Heart right ventricle (tissue), 16 donors: ENCODE data around the gene STX1B. TPM values are rescaled to one million over a fixed set of nuclear protein-coding genes. Genes with fewer than 3 reads are reported as not detected.

Source experiments
- ATAC-seq, 8 donors: fragments of 200-7000 bp; cut with Tn5 transposase; one replicate each; pipeline ENCODE4 v1.9.1; 2020; ENCODE audit warnings: mild to moderate bottlenecking in 8 of 8, moderate library complexity in 8 of 8, moderate number of reproducible peaks in 1 of 8
- DNase-seq, 2 donors: peaks; one replicate each; pipeline ENCODE4 v3.0.0-alpha.2; 2020
- H3K27ac ChIP-seq, 10 donors: fragments of 200-600 bp; sonication (generic) in 2 of 10; one replicate each; pipeline versions ENCODE4 v1.5.0 to v1.8.0; 2020 to 2022; ENCODE audit warnings: mild to moderate bottlenecking in 3 of 10
- H3K27me3 ChIP-seq, 7 donors: fragments of 200-600 bp; one replicate each; pipeline ENCODE4 v1.8.0; 2021 to 2022; ENCODE audit warnings: mild to moderate bottlenecking in 2 of 7
- H3K36me3 ChIP-seq, 9 donors: fragments of 200-600 bp; sonication (generic) in 1 of 9; one replicate each; pipeline versions ENCODE4 v1.5.0 to v1.8.0; 2020 to 2022; ENCODE audit warnings: mild to moderate bottlenecking in 2 of 9
- H3K4me1 ChIP-seq, 9 donors: fragments of 200-600 bp; sonication (generic) in 1 of 9; one replicate each; pipeline versions ENCODE4 v1.5.0 to v1.8.0; 2020 to 2022; ENCODE audit warnings: mild to moderate bottlenecking in 4 of 9
- H3K4me3 ChIP-seq, 10 donors: fragments of 200-600 bp; sonication (generic) in 2 of 10; one replicate each; pipeline versions ENCODE4 v1.5.0 to v1.8.0; 2020 to 2022; ENCODE audit warnings: mild to moderate bottlenecking in 7 of 10, moderate library complexity in 2 of 10
- H3K9me3 ChIP-seq, 11 donors: fragments of 200-600 bp in 10 of 11; sonication (generic) in 2 of 11; one replicate each; pipeline versions ENCODE4 v1.5.0 to v1.8.0; 2013 to 2022; ENCODE audit warnings: mild to moderate bottlenecking in 2 of 11, control low read depth in 1 of 11, moderate library complexity in 1 of 11
- CTCF ChIP-seq, 9 donors: fragments of 200-600 bp; sonication (generic) in 2 of 9; IDR thresholded peaks; one replicate each; pipeline versions ENCODE4 v1.5.0 to v1.8.0; 2021 to 2022; ENCODE audit warnings: antibody characterized with exemption in 9 of 9, mild to moderate bottlenecking in 5 of 9, moderate library complexity in 1 of 9
- WGBS, 2 donors: extraction: QIAGEN DNeasy Blood & Tissue Kit; methylation state at CpG; one replicate each; pipeline ENCODE4 v1.1.7; 2013; ENCODE audit warnings: inconsistent platforms in 1 of 2; 5-methylcytosine and 5-hydroxymethylcytosine counted together
- intact Hi-C, 10 donors: fragments of 100-400 bp; cut with DNase I; formaldehyde crosslinking; loops; one replicate each; pipeline versions ENCODE4 v1.11.1 to v1.14.2; 2022
- polyA plus RNA-seq, 2 donors: library from polyadenylated mRNA; stranded (reverse); fragments of 200-250 nt; gene quantifications; one replicate each; pipeline ENCODE4 v1.2.3, GENCODE V29; 2013
- total RNA-seq, 10 donors: library from RNA; stranded (reverse); fragmentation: NEBNext Ultra II Directional in 3 of 10; extraction: Animal tissue kit (Norgen Biotek cat#: 25700) in 3 of 10; gene quantifications; one replicate each; pipeline versions ENCODE4 v1.2.1 to v1.2.4, GENCODE V29; 2021 to 2023
- donor health status: Arrhythmogenic right ventricular cardiomyopathy.
- donor health status: ischemic (EF 13 %, LVEDD 7.1; RV severe dilation, severe dysfunction).
- donor health status: healthy with polysubstance abuse.
- donor health status: DM: no; HTN: yes; CAD: no.
- donor health status: DM: no; HTN: no; CAD: no.
- donor health status: ischemic (EF 25% LVEDD 6.9; RV normal size, moderate dysfunction).
- donor health status: ischemic (EF 25% LVEDD 5.7; RV mildly dilated, moderate dysfunction).
- donor health status: healthy.
- donor health status: DM: yes; HTN: yes; CAD: no.
- donor health status: Ischemic cardiomyopathy.
- donor health status: ischemic (EF 35%, LVEDD 5.7; RV mildly dilated, moderate dysfunction).
- donor health status: nonischemic (EF 11% LVEDD 7.7; RV severe dilation, severe dysfunction).
- donor health status: DM: yes; HTN: yes; CAD: no.
- donor health status: PGD.
- donor health status: ischemic (EF 29% LVEDD 5.4; RV normal size, mild dysfunction).
- donor health status: nonischemic (EF 23%, LVEDD 6.1; RV moderate dilation, normal function).

The STX1B gene
- total and polyA plus RNA-seq, 12 donors: 0.07 to 2.3 (median 0.90) TPM

GRCh38 chr16:30986129-30986991, 24.1 kb downstream of the STX1B start:
- no peaks in the 10 kb centered on the region for H3K9me3 ChIP-seq
- intact Hi-C loops: loop anchor here in 9 of 10 donors (5.0 to 10.0 kb wide), 14 partner anchors 41 to 888 kb away; partner anchors contain the start of genes STX4 (in 3 of the 9), ZNF646 (in 3 of the 9), ZNF668 (in 3 of the 9) and ZNF843 (in 3 of the 9)
- TF ChIP-seq CTCF (IDR thresholded peaks at IDR 0.05): no peak
- peaks cover 0 to 55% (median 3%) of the 10 kb centered on the region in 9 donors for H3K36me3 ChIP-seq
- no peak overlapping the region for H3K4me3 ChIP-seq
- H3K27ac ChIP-seq: peak overlapping the region in 5 of 10 donors; percentile 64 to 81 (median 74)
- ATAC-seq (no peak), DNase-seq (no peak)
- H3K4me1 ChIP-seq: peaks cover 8 to 20% (median 14%) of the 10 kb centered on the region in 9 donors
- no peaks in the 10 kb centered on the region for H3K27me3 ChIP-seq
- WGBS, 2 donors: 90 to 95% methylated on average over 29 of the region's 29 CpGs

- Histone ChIP-seq H3K27ac (peak overlapping the region in 8 of 10 donors; percentile 37 to 82 (median 72)), H3K36me3 (peaks cover 0 to 63% (median 5%) of the 10 kb centered on the region in 9 donors), H3K4me3 (peak overlapping the region; percentile 12 to 64 (median 58)), H3K27me3 (no peaks in the 10 kb centered on the region), H3K4me1 (peaks cover 8 to 20% (median 14%) of the 10 kb centered on the region in 9 donors), H3K9me3 (no peaks in the 10 kb centered on the region)
- ATAC-seq: peak; percentile 7 to 54 (median 26)
- WGBS, 2 donors: 59 to 63% methylated on average over 20 of the region's 20 CpGs
- DNase-seq: no peak
- TF ChIP-seq CTCF (IDR thresholded peaks at IDR 0.05): no peak
- intact Hi-C loops: loop anchor here in 9 of 10 donors (1.0 to 10.0 kb wide), 21 partner anchors 42 to 889 kb away; partner anchors contain the start of genes ZNF843 (in 7 of the 9), STX4 (in 3 of the 9), ZNF646 (in 3 of the 9) and ZNF668 (in 3 of the 9)
These were observed 24.9 kb downstream of the STX1B start for GRCh38 chr16:30985401-30986128.

GRCh38 chr16:30984669-30985400, 25.6 kb downstream of the STX1B start, which contains the start of gene HSD3B7:
Gene HSD3B7, plus strand, starts transcription at chr16:30985207. Its CDS starts 452 bp downstream, at chr16:30985659.
- Histone ChIP-seq H3K27ac (peak within 1 kb of the TSS in 8 of 10 donors; percentile 37 to 82 (median 72)), H3K4me1 (peaks cover 8 to 20% (median 14%) of the 10 kb centered on the region in 9 donors), H3K9me3 (no peaks in the 10 kb centered on the region), H3K4me3 (peak within 1 kb of the TSS; percentile 12 to 64 (median 58)), H3K27me3 (no peaks in the 10 kb centered on the region), H3K36me3 (peaks cover 0 to 71% (median 5%) of the 10 kb centered on the region in 9 donors)
- WGBS, 2 donors: 27 to 34% methylated on average over 21 to 24 of the region's 24 CpGs
- peak; percentile 84 to 94 (median 93) for ATAC-seq
- DNase-seq: peak; percentile 91 to 92
- peak; percentile 94 to 98 (median 97) for TF ChIP-seq CTCF (IDR thresholded peaks at IDR 0.05)
- intact Hi-C loops: loop anchor here (1.0 to 10.0 kb wide), 23 partner anchors 42 to 890 kb away; partner anchors contain the start of genes ZNF843 (in 8 of the 10), STX4 (in 4 of the 10), ZNF646 (in 3 of the 10) and ZNF668 (in 3 of the 10)
